Right lung (tissue), 5 donors: ENCODE data around the gene AACS. TPM values are rescaled to one million over a fixed set of nuclear protein-coding genes. Genes with fewer than 3 reads are reported as not detected.
"Not testable (repeated sequence)": the region's sequence is repeated elsewhere in the genome, so short reads cannot be mapped to it uniquely, and the experiment has no call there.

ENCODE experiments used
- DNase-seq, 2 donors: peaks; one replicate each; pipeline ENCODE4 v3.0.0-alpha.2; 2013
- polyA plus RNA-seq, 5 donors: library from polyadenylated mRNA; unstranded; fragments of 120-200 nt; gene quantifications; one replicate each; pipeline versions ENCODE4 v1.2.1 to v1.2.3, GENCODE V29; 2013; ENCODE audit warnings: inconsistent platforms in 1 of 5, low replicate concordance in 1 of 5; ENCODE audit not compliant: insufficient read length in 5 of 5, insufficient read depth in 1 of 5

Gene AACS
- polyA plus RNA-seq, 5 donors, result 21.3 to 30.5 (median 24.6) TPM

- DNase-seq, result no peak
These were observed 24.4 kb downstream of the AACS start for GRCh38 chr12:125089626-125090025.

GRCh38 chr12:125090437-125090836, 25.2 kb downstream of the AACS start:
- DNase-seq, result no peak

GRCh38 chr12:125091401-125091800, 26.2 kb downstream of the AACS start:
- no peak for DNase-seq

- DNase-seq, result no peak
These were observed 27.1 kb downstream of the AACS start for GRCh38 chr12:125092108-125092871.

GRCh38 chr12:125092872-125093680, 27.8 kb downstream of the AACS start:
- peak; percentile 30 to 39 for DNase-seq

GRCh38 chr12:125093681-125094330, 28.6 kb downstream of the AACS start:
- DNase-seq, result peak; percentile 51 to 55

- no peak for DNase-seq
These were observed 31.7 kb downstream of the AACS start for GRCh38 chr12:125096894-125097293.

- DNase-seq, result no peak
These were observed 32.2 kb downstream of the AACS start for GRCh38 chr12:125097427-125097826.

- DNase-seq, result no peak
These were observed 33.6 kb downstream of the AACS start for GRCh38 chr12:125098676-125099408.

GRCh38 chr12:125099409-125099782, 34.2 kb downstream of the AACS start:
- DNase-seq, result no peak

GRCh38 chr12:125100551-125101434, 35.6 kb downstream of the AACS start:
- DNase-seq, result no peak

GRCh38 chr12:125104982-125105381, 39.7 kb downstream of the AACS start:
- DNase-seq, result no peak

- DNase-seq, result no peak
These were observed 40.4 kb downstream of the AACS start for GRCh38 chr12:125105600-125105999.

GRCh38 chr12:125110641-125111360, 45.6 kb downstream of the AACS start:
- DNase-seq, result no peak

GRCh38 chr12:125111403-125111802, 46.2 kb downstream of the AACS start:
- DNase-seq, result no peak

- DNase-seq, result not testable (repeated sequence)
These were observed 47.4 kb downstream of the AACS start for GRCh38 chr12:125112614-125113013.

- no peak for DNase-seq
These were observed 48.0 kb downstream of the AACS start for GRCh38 chr12:125113263-125113662.

GRCh38 chr12:125113789-125114188, 48.6 kb downstream of the AACS start:
- DNase-seq, result no peak

- DNase-seq, result no peak
These were observed 49.3 kb downstream of the AACS start for GRCh38 chr12:125114365-125115141.
